Measurements from ENCODE around the gene KRTAP19-2.

GRCh38 chr21:30479259-30479658 lies 8.0 kb downstream of the KRTAP19-2 start:
- TF ChIP-seq NR3C1 (CRISPR knock-in tag; conservative IDR thresholded peaks at IDR 0.05; ENCODE audit: low read depth): no peak
- TF ChIP-seq, protein P1, sequence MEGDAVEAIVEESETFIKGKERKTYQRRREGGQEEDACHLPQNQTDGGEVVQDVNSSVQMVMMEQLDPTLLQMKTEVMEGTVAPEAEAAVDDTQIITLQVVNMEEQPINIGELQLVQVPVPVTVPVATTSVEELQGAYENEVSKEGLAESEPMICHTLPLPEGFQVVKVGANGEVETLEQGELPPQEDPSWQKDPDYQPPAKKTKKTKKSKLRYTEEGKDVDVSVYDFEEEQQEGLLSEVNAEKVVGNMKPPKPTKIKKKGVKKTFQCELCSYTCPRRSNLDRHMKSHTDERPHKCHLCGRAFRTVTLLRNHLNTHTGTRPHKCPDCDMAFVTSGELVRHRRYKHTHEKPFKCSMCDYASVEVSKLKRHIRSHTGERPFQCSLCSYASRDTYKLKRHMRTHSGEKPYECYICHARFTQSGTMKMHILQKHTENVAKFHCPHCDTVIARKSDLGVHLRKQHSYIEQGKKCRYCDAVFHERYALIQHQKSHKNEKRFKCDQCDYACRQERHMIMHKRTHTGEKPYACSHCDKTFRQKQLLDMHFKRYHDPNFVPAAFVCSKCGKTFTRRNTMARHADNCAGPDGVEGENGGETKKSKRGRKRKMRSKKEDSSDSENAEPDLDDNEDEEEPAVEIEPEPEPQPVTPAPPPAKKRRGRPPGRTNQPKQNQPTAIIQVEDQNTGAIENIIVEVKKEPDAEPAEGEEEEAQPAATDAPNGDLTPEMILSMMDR (IDR thresholded peaks at IDR 0.05): no peak
- TF ChIP-seq, protein P2, sequence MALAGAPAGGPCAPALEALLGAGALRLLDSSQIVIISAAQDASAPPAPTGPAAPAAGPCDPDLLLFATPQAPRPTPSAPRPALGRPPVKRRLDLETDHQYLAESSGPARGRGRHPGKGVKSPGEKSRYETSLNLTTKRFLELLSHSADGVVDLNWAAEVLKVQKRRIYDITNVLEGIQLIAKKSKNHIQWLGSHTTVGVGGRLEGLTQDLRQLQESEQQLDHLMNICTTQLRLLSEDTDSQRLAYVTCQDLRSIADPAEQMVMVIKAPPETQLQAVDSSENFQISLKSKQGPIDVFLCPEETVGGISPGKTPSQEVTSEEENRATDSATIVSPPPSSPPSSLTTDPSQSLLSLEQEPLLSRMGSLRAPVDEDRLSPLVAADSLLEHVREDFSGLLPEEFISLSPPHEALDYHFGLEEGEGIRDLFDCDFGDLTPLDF (CRISPR knock-in tag; IDR thresholded peaks at IDR 0.05): no peak
- TF ChIP-seq JUN (CRISPR knock-in tag; IDR thresholded peaks at IDR 0.05): no peak
- no peak for TF ChIP-seq MYBL2 (CRISPR knock-in tag; IDR thresholded peaks at IDR 0.05)
- no peak for TF ChIP-seq ZNF121 (CRISPR knock-in tag; IDR thresholded peaks at IDR 0.05)
